Measurements from ENCODE around the gene VAC14. TPM values are rescaled to one million over a fixed set of nuclear protein-coding genes. Genes with fewer than 3 reads are reported as not detected.

The VAC14 gene
- total RNA-seq, 1 experiment from 2014 or later: 35.3 TPM

- CTCF ChIA-PET: no interaction called here
- no peak overlapping the region for H3K4me2 ChIP-seq (ENCODE audit: low read length)
- H2AFZ ChIP-seq (ENCODE audit: low read depth, low read length, poor library complexity, severe bottlenecking): no peak overlapping the region
- RAD21 ChIA-PET (ENCODE audit: low non-redundant PET in 1 of 2, low total read pairs in 2 of 2, uncharacterized antibody in 2 of 2, unreplicated experiment in 2 of 2): no interaction called here
- no peaks in the 10 kb centered on the region for H3K9me2 ChIP-seq (ENCODE audit: insufficient read depth)
- DNase-seq (ENCODE audit: low read depth, low spot score) (no peak), ATAC-seq (no peak)
- POLR2A ChIA-PET: no interaction called here
- no peak overlapping the region for H3K27ac ChIP-seq (ENCODE audit: low read depth, low read length)
- no peaks in the 10 kb centered on the region for H3K79me2 ChIP-seq (ENCODE audit: insufficient read depth, low read length)
- no peaks in the 10 kb centered on the region for H4K20me1 ChIP-seq (ENCODE audit: insufficient read depth)
- intact Hi-C loops (cut with micrococcal nuclease): no loop called here
- no peaks in the 10 kb centered on the region for H3K27me3 ChIP-seq (ENCODE audit: insufficient read depth, low read length)
- no TSS peak for BruUV-seq (replicated peaks)
- no peak for TF ChIP-seq ELF1 (IDR thresholded peaks at IDR 0.05; ENCODE audit: borderline replicate concordance, low read depth)
- TF ChIP-seq POLR2AphosphoS5 (IDR thresholded peaks at IDR 0.05; ENCODE audit: low read depth, low read length): no peak
- no peak for TF ChIP-seq SP1 (IDR thresholded peaks at IDR 0.05; ENCODE audit: low read depth)
- no peak for TF ChIP-seq SRF (IDR thresholded peaks at IDR 0.05; ENCODE audit: low read depth)
- TF ChIP-seq SIN3A (IDR thresholded peaks at IDR 0.05; ENCODE audit: low read depth): no peak
- no peak for TF ChIP-seq RAD21 (IDR thresholded peaks at IDR 0.05; ENCODE audit: low read depth)
- TF ChIP-seq ZBTB33 (IDR thresholded peaks at IDR 0.05; ENCODE audit: extremely low read depth, insufficient replicate concordance, low read length): no peak
- H3K9ac ChIP-seq (ENCODE audit: low read length): no peak overlapping the region
- no peaks in the 10 kb centered on the region for H3K36me3 ChIP-seq (ENCODE audit: control insufficient read depth in 1 of 2, insufficient read depth in 2 of 2, low read length in 2 of 2)
- H3K9me3 ChIP-seq (ENCODE audit: control insufficient read depth in 1 of 2, insufficient read depth in 1 of 2, low read depth in 1 of 2, low read length in 2 of 2): no peaks in the 10 kb centered on the region
- H3K4me1 ChIP-seq (ENCODE audit: control insufficient read depth in 1 of 2, insufficient read depth in 2 of 2, low read length in 2 of 2): peaks cover 26 to 55% of the 10 kb centered on the region in 2 experiments
- H3K4me3 ChIP-seq (replicated peaks in 1 of 2; ENCODE audit: low read depth in 1 of 2, low read length in 2 of 2): no peak overlapping the region
These were observed 104.6 kb downstream of the VAC14 start for GRCh38 chr16:70696355-70696754.

GRCh38 chr16:70695331-70696070 lies 105.5 kb downstream of the VAC14 start:
- DNase-seq (ENCODE audit: low read depth, low spot score): no peak
- H3K9me3 ChIP-seq (ENCODE audit: control insufficient read depth in 1 of 2, insufficient read depth in 1 of 2, low read depth in 1 of 2, low read length in 2 of 2): no peaks in the 10 kb centered on the region
- H3K79me2 ChIP-seq (ENCODE audit: insufficient read depth, low read length): no peaks in the 10 kb centered on the region
- peak overlapping the region; percentile 41 for H3K4me2 ChIP-seq (ENCODE audit: low read length)
- ATAC-seq: peak; percentile 46
- peaks cover 26 to 64% of the 10 kb centered on the region in 2 experiments for H3K4me1 ChIP-seq (ENCODE audit: control insufficient read depth in 1 of 2, insufficient read depth in 2 of 2, low read length in 2 of 2)
- H3K36me3 ChIP-seq (ENCODE audit: control insufficient read depth in 1 of 2, insufficient read depth in 2 of 2, low read length in 2 of 2): no peaks in the 10 kb centered on the region
- H2AFZ ChIP-seq (ENCODE audit: low read depth, low read length, poor library complexity, severe bottlenecking): no peak overlapping the region
- ChIA-PET RAD21 (ENCODE audit: low non-redundant PET in 1 of 2, low total read pairs in 2 of 2, uncharacterized antibody in 2 of 2, unreplicated experiment in 2 of 2) (no interaction called here), CTCF (no interaction called here), POLR2A (no interaction called here)
- no peaks in the 10 kb centered on the region for H3K9me2 ChIP-seq (ENCODE audit: insufficient read depth)
- 0 out of 2 replicates have a peak overlapping the region, but pooled peaks have one; percentile 38 for H3K27ac ChIP-seq (ENCODE audit: low read depth, low read length)
- BruUV-seq (replicated peaks): no TSS peak
- H4K20me1 ChIP-seq (ENCODE audit: insufficient read depth): no peaks in the 10 kb centered on the region
- intact Hi-C loops (cut with micrococcal nuclease): no loop called here
- H3K9ac ChIP-seq (ENCODE audit: low read length): 0 out of 2 replicates have a peak overlapping the region, but pooled peaks have one; percentile 6
- TF ChIP-seq RAD21 (IDR thresholded peaks at IDR 0.05; ENCODE audit: low read depth) (no peak), YY1 (IDR thresholded peaks at IDR 0.05; ENCODE audit: extremely low read depth, insufficient replicate concordance, low read depth, low read length) (no peak), POLR2AphosphoS5 (IDR thresholded peaks at IDR 0.05; ENCODE audit: low read depth, low read length) (no peak), EZH2 (IDR thresholded peaks at IDR 0.05) (no peak), MAX (IDR thresholded peaks at IDR 0.05) (no peak), EGR1 (IDR thresholded peaks at IDR 0.05; ENCODE audit: low read depth) (no peak), SRF (IDR thresholded peaks at IDR 0.05; ENCODE audit: low read depth) (no peak)
- H3K4me3 ChIP-seq (replicated peaks in 1 of 2; ENCODE audit: low read depth in 1 of 2, low read length in 2 of 2): no peak overlapping the region
- no peaks in the 10 kb centered on the region for H3K27me3 ChIP-seq (ENCODE audit: insufficient read depth, low read length)
